NCI-H345 (cell line): ENCODE data around the gene AEN.
"Not testable (repeated sequence)": the region's sequence is repeated elsewhere in the genome, so short reads cannot be mapped to it uniquely, and the experiment has no call there.

ENCODE experiments used
- DNase-seq: peaks from one replicate; lab custom pipeline; 2025; lab: John Stamatoyannopoulos, UW

AEN gene

GRCh38 chr15:88631464-88632028 is 10.4 kb downstream of the AEN start:
- DNase-seq, result peak; percentile 15

- DNase-seq, result not testable (repeated sequence)
These were observed 11.7 kb downstream of the AEN start for GRCh38 chr15:88632797-88633196.

GRCh38 chr15:88634449-88634848 is 13.3 kb downstream of the AEN start:
- DNase-seq, result no peak

GRCh38 chr15:88635318-88635717 is 14.2 kb downstream of the AEN start:
- DNase-seq, result no peak

- no peak for DNase-seq
These were observed 14.9 kb downstream of the AEN start for GRCh38 chr15:88636050-88636449.

- no peak for DNase-seq
These were observed 15.5 kb downstream of the AEN start for GRCh38 chr15:88636654-88637053.

- no peak for DNase-seq
These were observed 16.3 kb downstream of the AEN start for GRCh38 chr15:88637436-88637835.

- DNase-seq, result no peak
These were observed 16.9 kb downstream of the AEN start for GRCh38 chr15:88637841-88638625.

GRCh38 chr15:88638626-88639372 is 17.7 kb downstream of the AEN start, which contains the start of gene ISG20:
TSS of gene ISG20 (plus strand) at chr15:88639016. CDS start at chr15:88639367, 351 bp downstream.
- peak; percentile 78 for DNase-seq

- DNase-seq, result no peak
These were observed 20.9 kb downstream of the AEN start for GRCh38 chr15:88641959-88642452.

GRCh38 chr15:88642514-88642913 is 21.4 kb downstream of the AEN start:
- DNase-seq, result not testable (repeated sequence)

- DNase-seq, result no peak
These were observed 23.6 kb downstream of the AEN start for GRCh38 chr15:88644741-88645140.

- no peak for DNase-seq
These were observed 24.3 kb downstream of the AEN start for GRCh38 chr15:88645171-88646087.

- no peak for DNase-seq
These were observed 24.9 kb downstream of the AEN start for GRCh38 chr15:88646088-88646405.

- DNase-seq, result no peak
These were observed 25.8 kb downstream of the AEN start for GRCh38 chr15:88646951-88647350.

- DNase-seq, result no peak
These were observed 26.4 kb downstream of the AEN start for GRCh38 chr15:88647351-88648105.

GRCh38 chr15:88648357-88649214 is 27.4 kb downstream of the AEN start:
- no peak for DNase-seq

- DNase-seq, result no peak
These were observed 28.2 kb downstream of the AEN start for GRCh38 chr15:88649286-88649733.

GRCh38 chr15:88649753-88650551 is 28.8 kb downstream of the AEN start:
- DNase-seq, result no peak
